Astrocyte (in vitro differentiated cells and primary cell): ENCODE measurements around the gene GBF1.

Experiments used
- EZH2 ChIP-seq: IDR thresholded peaks from 2 replicates; pipeline ENCODE4 v1.6.1; 2012; ENCODE audit warnings: mild to moderate bottlenecking, low read length, inconsistent platforms; ENCODE audit not compliant: insufficient read depth
- TF ChIP-seq, protein P1 (sequence below): IDR thresholded peaks from 2 replicates; pipeline ENCODE4 v1.5.1; 2011; ENCODE audit warnings: low read depth, mild to moderate bottlenecking, inconsistent platforms, low read length, moderate library complexity; ENCODE audit not compliant: insufficient read depth

GRCh38 chr10:102420181-102420713 is 174.9 kb downstream of the GBF1 start:
- TF ChIP-seq, protein P1, sequence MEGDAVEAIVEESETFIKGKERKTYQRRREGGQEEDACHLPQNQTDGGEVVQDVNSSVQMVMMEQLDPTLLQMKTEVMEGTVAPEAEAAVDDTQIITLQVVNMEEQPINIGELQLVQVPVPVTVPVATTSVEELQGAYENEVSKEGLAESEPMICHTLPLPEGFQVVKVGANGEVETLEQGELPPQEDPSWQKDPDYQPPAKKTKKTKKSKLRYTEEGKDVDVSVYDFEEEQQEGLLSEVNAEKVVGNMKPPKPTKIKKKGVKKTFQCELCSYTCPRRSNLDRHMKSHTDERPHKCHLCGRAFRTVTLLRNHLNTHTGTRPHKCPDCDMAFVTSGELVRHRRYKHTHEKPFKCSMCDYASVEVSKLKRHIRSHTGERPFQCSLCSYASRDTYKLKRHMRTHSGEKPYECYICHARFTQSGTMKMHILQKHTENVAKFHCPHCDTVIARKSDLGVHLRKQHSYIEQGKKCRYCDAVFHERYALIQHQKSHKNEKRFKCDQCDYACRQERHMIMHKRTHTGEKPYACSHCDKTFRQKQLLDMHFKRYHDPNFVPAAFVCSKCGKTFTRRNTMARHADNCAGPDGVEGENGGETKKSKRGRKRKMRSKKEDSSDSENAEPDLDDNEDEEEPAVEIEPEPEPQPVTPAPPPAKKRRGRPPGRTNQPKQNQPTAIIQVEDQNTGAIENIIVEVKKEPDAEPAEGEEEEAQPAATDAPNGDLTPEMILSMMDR = no peak
- no peak for TF ChIP-seq EZH2
